Hepatocyte (in vitro differentiated cells): ENCODE results near the gene DPEP1. TPM values are rescaled to one million over a fixed set of nuclear protein-coding genes. Genes with fewer than 3 reads are reported as not detected.

ENCODE experiments used
- DNase-seq: peaks from one replicate; pipeline ENCODE4 v3.0.0-alpha.2; 2016; ENCODE audit warnings: low spot score
- H2AFZ ChIP-seq: fragments of 200-600 bp; sonication (generic); 2 replicates; pipeline ENCODE4 v1.6.0; 2016; ENCODE audit warnings: antibody characterized with exemption, mild to moderate bottlenecking
- H3K27ac ChIP-seq: fragments of 200-600 bp; sonication (generic); 2 replicates; pipeline ENCODE4 v1.5.1; 2016; ENCODE audit warnings: mild to moderate bottlenecking
- H3K27me3 ChIP-seq: fragments of 200-600 bp; sonication (generic); 2 replicates; pipeline ENCODE4 v1.6.1; 2016
- H3K36me3 ChIP-seq: fragments of 200-600 bp; sonication (generic); replicated peaks from 2 replicates; pipeline ENCODE4 v1.5.1; 2016; ENCODE audit warnings: low read depth; ENCODE audit not compliant: insufficient read depth
- H3K4me1 ChIP-seq: fragments of 200-600 bp; sonication (generic); 2 replicates; pipeline ENCODE4 v1.5.1; 2016; ENCODE audit warnings: mild to moderate bottlenecking, moderate library complexity; ENCODE audit not compliant: insufficient read depth
- H3K4me2 ChIP-seq: fragments of 200-600 bp; sonication (generic); 2 replicates; pipeline ENCODE4 v1.6.0; 2016
- H3K4me3 ChIP-seq: fragments of 200-600 bp; sonication (generic); 2 replicates; pipeline ENCODE4 v1.5.1; 2016; ENCODE audit warnings: mild to moderate bottlenecking
- H3K79me2 ChIP-seq: fragments of 200-600 bp; sonication (generic); 2 replicates; pipeline ENCODE4 v1.6.0; 2017; ENCODE audit warnings: mild to moderate bottlenecking
- H3K9me2 ChIP-seq: fragments of 200-600 bp; sonication (generic); replicated peaks from 2 replicates; pipeline ENCODE4 v1.6.0; 2017; ENCODE audit warnings: mild to moderate bottlenecking; ENCODE audit not compliant: insufficient read depth
- H3K9me3 ChIP-seq: fragments of 200-600 bp; sonication (generic); 2 replicates; pipeline ENCODE4 v1.5.1; 2016; ENCODE audit warnings: low read depth, mild to moderate bottlenecking
- H4K20me1 ChIP-seq: fragments of 200-600 bp; sonication (generic); 2 replicates; pipeline ENCODE4 v1.6.0; 2016; ENCODE audit warnings: mild to moderate bottlenecking; ENCODE audit not compliant: insufficient read depth, poor library complexity, severe bottlenecking
- EZH2 ChIP-seq: fragments of 200-600 bp; sonication (generic); IDR thresholded peaks from 2 replicates; pipeline ENCODE4 v1.6.1; 2016; ENCODE audit warnings: antibody characterized with exemption, mild to moderate bottlenecking, borderline replicate concordance
- EZH2phosphoT487 ChIP-seq: fragments of 200-600 bp; sonication (generic); IDR thresholded peaks from one replicate; pipeline ENCODE4 v1.6.1; 2018; ENCODE audit warnings: antibody characterized with exemption, mild to moderate bottlenecking, low read depth, moderate library complexity; ENCODE audit not compliant: unreplicated experiment, severe bottlenecking
- WGBS: methylation state at CpG from one replicate; pipeline ENCODE4 v1.1.6; 2016; ENCODE audit warnings: low lambda C conversion rate; ENCODE audit errors: missing lambda C conversion rate; 5-methylcytosine and 5-hydroxymethylcytosine counted together
- polyA plus RNA-seq: library from polyadenylated mRNA; unstranded; fragments of >200 nt; fragmentation: Nextera tagmentation; extraction: Ambion mirVana; gene quantifications from 2 replicates; pipeline ENCODE4 v1.2.1, GENCODE V29; 2016
- total RNA-seq: library from RNA; depleted of rRNA; stranded (reverse); fragments of >200 nt; gene quantifications from 2 replicates; pipeline ENCODE4 v1.2.3, GENCODE V29; 2014
- TF ChIP-seq, protein P1 (sequence below): fragments of 200-600 bp; sonication (generic); IDR thresholded peaks from 2 replicates; pipeline ENCODE4 v1.5.1; 2016; ENCODE audit warnings: antibody characterized with exemption, mild to moderate bottlenecking; ENCODE audit not compliant: poor library complexity

Gene DPEP1
- total and polyA plus RNA-seq, 2 experiments from 2014 or later, result 48.3 to 106 TPM

DNA sequence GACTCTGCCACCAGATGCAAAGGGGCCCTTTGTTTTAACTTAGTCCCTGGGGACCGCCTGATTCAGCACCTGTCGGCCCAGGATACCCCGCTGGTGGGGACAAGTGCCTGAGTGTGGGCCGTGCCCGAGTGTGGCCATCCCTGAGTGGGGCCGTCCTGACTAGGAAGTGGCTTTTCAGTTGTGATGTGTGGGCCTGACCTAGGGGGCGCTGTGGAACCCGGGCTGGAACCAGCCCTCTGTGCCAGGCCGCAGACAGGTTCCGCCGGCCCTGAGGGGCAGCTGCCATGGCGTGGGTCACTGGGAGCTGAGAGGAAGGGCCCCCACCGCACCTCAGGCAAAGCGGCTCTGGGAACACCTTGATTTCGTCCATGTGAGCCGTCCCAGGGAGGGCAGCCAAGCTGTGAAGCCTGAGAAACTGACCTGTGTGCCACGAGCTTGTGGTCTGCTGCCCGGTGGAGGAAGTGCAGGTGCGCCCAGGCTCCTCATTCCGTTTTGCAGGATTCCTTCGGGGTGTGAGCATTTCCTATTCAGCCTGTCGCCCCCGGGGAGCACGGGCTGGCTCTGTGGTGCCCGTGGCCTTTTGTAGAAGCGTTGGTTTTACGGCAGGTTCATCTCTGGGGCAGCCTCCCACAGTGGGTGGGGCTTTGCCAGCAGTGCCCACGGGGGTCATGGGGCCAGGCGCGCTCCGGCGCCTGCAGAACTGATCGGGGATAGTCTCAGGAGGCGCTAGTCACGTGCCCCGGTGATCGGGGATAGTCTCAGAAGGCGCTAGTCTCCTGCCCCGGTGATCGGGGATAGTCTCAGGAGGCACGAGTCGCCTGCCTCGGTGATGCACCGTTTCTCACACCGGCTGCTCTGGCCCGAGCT, 47.7 kb upstream of the DPEP1 start:
- Histone ChIP-seq H3K4me1 (peaks cover 38% of the 10 kb centered on the region), H3K36me3 (no peaks in the 10 kb centered on the region), H3K9me2 (no peaks in the 10 kb centered on the region), H3K27ac (peak overlapping the region; percentile 54), H3K9me3 (no peaks in the 10 kb centered on the region), H3K27me3 (no peaks in the 10 kb centered on the region), H3K79me2 (peaks cover 25% of the 10 kb centered on the region), H4K20me1 (peaks cover 47% of the 10 kb centered on the region), H3K4me3 (no peak overlapping the region), H2AFZ (no peak overlapping the region), H3K4me2 (peak overlapping the region; percentile 73)
- TF ChIP-seq, protein P1, sequence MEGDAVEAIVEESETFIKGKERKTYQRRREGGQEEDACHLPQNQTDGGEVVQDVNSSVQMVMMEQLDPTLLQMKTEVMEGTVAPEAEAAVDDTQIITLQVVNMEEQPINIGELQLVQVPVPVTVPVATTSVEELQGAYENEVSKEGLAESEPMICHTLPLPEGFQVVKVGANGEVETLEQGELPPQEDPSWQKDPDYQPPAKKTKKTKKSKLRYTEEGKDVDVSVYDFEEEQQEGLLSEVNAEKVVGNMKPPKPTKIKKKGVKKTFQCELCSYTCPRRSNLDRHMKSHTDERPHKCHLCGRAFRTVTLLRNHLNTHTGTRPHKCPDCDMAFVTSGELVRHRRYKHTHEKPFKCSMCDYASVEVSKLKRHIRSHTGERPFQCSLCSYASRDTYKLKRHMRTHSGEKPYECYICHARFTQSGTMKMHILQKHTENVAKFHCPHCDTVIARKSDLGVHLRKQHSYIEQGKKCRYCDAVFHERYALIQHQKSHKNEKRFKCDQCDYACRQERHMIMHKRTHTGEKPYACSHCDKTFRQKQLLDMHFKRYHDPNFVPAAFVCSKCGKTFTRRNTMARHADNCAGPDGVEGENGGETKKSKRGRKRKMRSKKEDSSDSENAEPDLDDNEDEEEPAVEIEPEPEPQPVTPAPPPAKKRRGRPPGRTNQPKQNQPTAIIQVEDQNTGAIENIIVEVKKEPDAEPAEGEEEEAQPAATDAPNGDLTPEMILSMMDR, result peak; percentile 60
- no peak for TF ChIP-seq EZH2phosphoT487
- no peak for TF ChIP-seq EZH2
- 13% methylated on average over 44 of the region's 46 CpGs for WGBS
- DNase-seq, result peak; percentile 66

DNA sequence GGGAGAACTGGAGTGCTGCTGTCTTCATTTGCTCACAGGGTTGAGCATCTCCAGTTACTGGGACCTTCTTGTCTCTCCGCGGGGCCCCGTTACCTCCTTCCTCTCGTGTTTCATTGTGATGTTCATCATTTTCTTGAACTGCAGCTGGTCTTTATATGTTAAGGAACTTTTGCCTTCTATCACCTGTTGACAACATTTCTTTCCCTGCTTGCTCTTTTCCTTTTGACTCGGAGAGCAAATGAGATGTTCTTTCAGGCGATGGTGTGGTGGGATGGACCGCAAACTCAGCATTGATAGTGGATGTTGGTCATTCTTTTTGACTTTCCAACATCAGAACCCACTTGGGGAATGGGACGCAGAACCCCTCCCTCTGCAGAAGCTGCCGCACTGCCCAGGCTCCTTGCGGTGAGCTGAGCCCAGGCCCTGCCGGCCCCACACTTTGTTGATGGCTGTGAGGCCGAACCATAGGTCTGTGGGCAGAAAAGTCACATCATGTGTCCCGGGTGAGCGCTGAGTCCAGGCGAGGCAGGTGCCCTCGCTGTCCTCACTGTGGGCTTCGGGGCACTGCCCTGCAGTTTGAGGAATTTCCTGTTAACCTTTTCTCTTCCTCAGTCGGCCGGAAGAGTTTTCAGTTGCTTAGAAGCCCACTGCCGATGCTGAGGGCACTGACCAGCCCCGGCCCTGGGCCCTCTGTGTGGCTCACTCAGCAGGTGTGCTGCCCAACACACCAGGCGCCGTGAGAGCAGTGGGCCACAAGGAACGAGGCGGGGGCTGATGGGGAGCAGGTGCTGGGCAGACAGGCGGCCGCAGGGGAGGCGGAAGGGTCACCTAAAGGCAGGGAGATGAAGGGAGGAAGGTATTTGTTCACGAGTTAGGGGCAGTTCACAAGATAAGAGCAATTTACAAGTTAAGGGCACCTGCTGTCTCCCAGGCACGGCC, 45.5 kb upstream of the DPEP1 start:
- Histone ChIP-seq H3K9me3 (no peaks in the 10 kb centered on the region), H3K36me3 (no peaks in the 10 kb centered on the region), H3K4me2 (no peak overlapping the region), H3K27me3 (no peaks in the 10 kb centered on the region), H4K20me1 (peaks cover 27% of the 10 kb centered on the region), H3K4me1 (peaks cover 38% of the 10 kb centered on the region), H3K27ac (no peak overlapping the region), H2AFZ (no peak overlapping the region), H3K9me2 (no peaks in the 10 kb centered on the region), H3K79me2 (peaks cover 6% of the 10 kb centered on the region), H3K4me3 (no peak overlapping the region)
- DNase-seq, result no peak
- 78% methylated on average over 30 of the region's 30 CpGs for WGBS
- TF ChIP-seq, protein P1, result no peak
- TF ChIP-seq EZH2phosphoT487 (no peak), EZH2 (no peak)

DNA sequence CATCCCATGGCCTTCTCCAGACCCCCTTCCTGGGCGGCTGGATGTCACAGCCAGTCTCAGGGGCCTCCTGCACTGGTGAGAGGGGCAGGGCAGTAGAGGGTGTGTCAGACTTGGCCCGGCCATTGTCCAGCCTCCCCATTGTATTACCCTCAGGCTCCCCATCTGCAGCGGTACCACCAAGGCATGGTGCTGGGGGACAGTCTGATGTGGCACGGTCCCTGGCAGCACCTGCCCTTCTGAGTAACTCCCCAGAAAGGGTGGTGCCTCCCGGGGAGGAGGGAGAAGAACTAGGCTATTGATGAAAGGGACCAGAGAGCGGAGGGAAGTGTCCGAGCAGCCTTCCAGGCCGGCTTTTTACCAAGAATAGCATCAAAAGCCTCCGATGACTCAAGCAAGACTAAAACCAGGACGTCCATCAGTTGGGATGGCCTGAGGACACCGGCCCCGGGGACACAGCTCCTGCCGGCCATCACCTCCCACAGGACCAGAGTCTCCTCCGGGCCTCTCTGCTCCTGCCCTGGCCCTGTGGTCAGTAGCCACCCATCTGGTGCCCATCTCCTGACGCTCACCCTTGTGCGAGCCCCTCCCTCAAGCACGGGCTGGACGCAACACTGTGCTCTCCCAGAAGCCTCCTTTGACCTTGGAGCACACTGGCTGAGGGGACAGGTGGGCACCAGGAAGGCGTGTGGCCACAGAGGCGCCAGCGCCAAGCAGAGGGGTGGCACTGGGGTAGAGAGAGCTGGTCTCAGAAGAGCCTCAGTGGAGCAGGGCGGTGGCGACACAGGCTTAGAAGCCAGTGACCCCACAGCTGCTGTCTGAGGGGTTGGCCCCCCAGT, 43.7 kb upstream of the DPEP1 start:
- Histone ChIP-seq H3K4me2 (no peak overlapping the region), H3K9me3 (no peaks in the 10 kb centered on the region), H3K79me2 (no peaks in the 10 kb centered on the region), H3K4me3 (no peak overlapping the region), H3K4me1 (peaks cover 23% of the 10 kb centered on the region), H2AFZ (no peak overlapping the region), H3K27me3 (peaks cover 10% of the 10 kb centered on the region), H3K9me2 (no peaks in the 10 kb centered on the region), H3K27ac (no peak overlapping the region), H4K20me1 (peaks cover 9% of the 10 kb centered on the region), H3K36me3 (no peaks in the 10 kb centered on the region)
- DNase-seq, result no peak
- TF ChIP-seq EZH2phosphoT487, result no peak
- TF ChIP-seq, protein P1, result no peak
- TF ChIP-seq EZH2, result no peak
- 85% methylated on average over 23 of the region's 23 CpGs for WGBS
